Measurements from ENCODE around the gene DUSP9. TPM values are rescaled to one million over a fixed set of nuclear protein-coding genes. Genes with fewer than 3 reads are reported as not detected.

The DUSP9 gene
- total and polyA plus RNA-seq, 10 of the 15 experiments (the other 5 are each of a cell fraction or from before 2014, with no cell fraction given) = 0.10 TPM; not detected in 9

DNA sequence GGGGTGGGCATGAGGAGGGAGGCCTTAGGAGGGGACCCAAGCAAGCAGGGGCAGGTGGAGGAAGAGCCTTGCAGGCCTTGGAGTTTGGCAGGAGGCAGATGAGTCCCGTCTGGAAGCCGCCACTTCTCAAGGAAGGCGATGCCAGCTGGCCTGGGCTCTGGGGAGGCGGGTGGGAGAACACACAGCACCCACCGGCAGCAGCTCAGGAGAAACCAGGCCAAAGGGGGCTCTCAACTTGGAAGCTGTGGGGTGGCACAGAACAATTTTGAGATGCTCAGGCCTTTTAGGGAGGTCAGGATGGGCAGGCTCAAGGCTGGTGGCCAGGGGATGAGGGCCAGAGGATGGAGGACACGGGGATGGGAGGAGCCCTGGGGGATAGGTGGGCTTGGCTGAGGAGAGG, 11.6 kb upstream of the DUSP9 start (continued):
- no peak for TF ChIP-seq CBX5 (IDR thresholded peaks at IDR 0.05; ENCODE audit: low read depth)

DNA sequence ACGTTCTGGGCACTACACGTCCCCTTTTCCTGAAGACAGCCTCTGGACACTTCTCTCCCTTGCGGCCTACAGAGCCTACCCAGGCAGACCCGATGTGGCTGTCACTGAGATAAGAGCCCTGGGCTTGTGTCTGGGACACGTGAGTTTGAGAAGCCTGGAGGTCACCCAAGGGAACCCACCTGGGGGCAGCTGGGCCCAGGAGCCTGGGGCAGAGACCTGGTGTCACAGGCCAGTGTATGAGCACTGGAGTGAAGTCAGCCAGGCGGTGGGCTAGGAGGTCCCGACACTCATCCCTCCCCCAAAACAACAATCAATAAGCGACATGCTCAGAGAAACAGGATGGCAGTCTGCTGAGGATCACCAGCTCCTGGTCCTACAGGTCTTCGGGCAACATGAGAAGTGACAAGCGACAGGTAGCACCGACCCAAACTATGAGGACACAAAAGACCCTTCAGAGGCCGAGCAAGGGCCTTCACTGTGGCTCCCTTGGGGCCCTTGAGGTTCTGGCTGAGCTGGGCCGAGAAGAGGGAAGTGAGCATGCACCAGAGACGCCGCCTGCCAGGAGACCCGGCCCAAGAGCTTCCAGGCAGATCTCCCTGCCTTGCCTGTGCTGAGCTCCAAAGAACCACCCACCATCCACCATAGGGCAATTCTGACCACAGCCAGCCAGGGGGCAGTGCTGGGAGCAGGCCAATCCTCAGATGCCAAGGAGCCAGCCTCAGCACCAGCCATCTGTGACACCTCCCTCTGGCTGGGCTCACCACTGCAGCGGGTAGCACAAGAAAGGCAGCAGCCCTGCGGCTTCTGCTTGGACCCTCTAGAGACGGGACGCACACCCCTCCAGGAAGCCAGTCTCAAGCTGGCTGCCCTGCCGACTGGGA, 11.0 kb upstream of the DUSP9 start:
- no peaks in the 10 kb centered on the region for H3K36me3 ChIP-seq (ENCODE audit: control insufficient read depth in 2 of 2, insufficient read depth in 2 of 2, low read length in 1 of 2)
- TF ChIP-seq CTCF (IDR thresholded peaks at IDR 0.05 in 2 of 3, conservative IDR thresholded peaks at IDR 0.05 in 1 of 3; ENCODE audit: control insufficient read depth in 2 of 3, extremely low read depth in 1 of 3, insufficient read depth in 1 of 3, low read depth in 3 of 3, low read length in 3 of 3) (peak; percentile 23 to 45 (median 33); a peak in 4 of 6 replicates), STAT3 (IDR thresholded peaks at IDR 0.05; ENCODE audit: low read depth, low read length) (no peak), RUNX3 (IDR thresholded peaks at IDR 0.05; ENCODE audit: low read length) (peak; percentile 58)
- no peak overlapping the region for H3K9ac ChIP-seq (ENCODE audit: control insufficient read depth, insufficient read depth, low read length)
- RAD21 ChIA-PET (ENCODE audit: unreplicated experiment) = no interaction called here
- SMC1A ChIA-PET (ENCODE audit: uncharacterized antibody, unreplicated experiment) = interaction anchor here (0.6 kb wide), 1 partner anchor 27 kb away, joined by 3 read pairs; no protein-coding TSS in a partner anchor
- H3K79me2 ChIP-seq (ENCODE audit: control insufficient read depth, insufficient read depth, low read length) = no peaks in the 10 kb centered on the region
- DNase-seq (ENCODE audit: low read depth, low spot score) = no peak
- no peak overlapping the region for H2AFZ ChIP-seq (ENCODE audit: control insufficient read depth, low read depth, low read length)
- ATAC-seq = peak; percentile 91
- H3K4me2 ChIP-seq (ENCODE audit: control insufficient read depth, insufficient read depth) = no peak overlapping the region
- H4K20me1 ChIP-seq (ENCODE audit: control insufficient read depth, insufficient read depth) = no peaks in the 10 kb centered on the region
- no peak overlapping the region for H3K27ac ChIP-seq (ENCODE audit: control insufficient read depth, insufficient read depth)
- FAIRE-seq = no peak
- H3K4me3 ChIP-seq = no peak overlapping the region
- intact Hi-C loops (cut with micrococcal nuclease; ENCODE audit: unreplicated experiment) = no loop called here
- POLR2A ChIA-PET = no interaction called here
- peaks cover 0 to 2% of the 10 kb centered on the region in 2 experiments; a peak in 1 of 4 replicates for H3K27me3 ChIP-seq (replicated peaks in 1 of 2; ENCODE audit: control insufficient read depth in 2 of 2, insufficient read depth in 2 of 2, low read length in 1 of 2)
- H3K9me3 ChIP-seq (replicated peaks; ENCODE audit: control insufficient read depth, insufficient read depth, low read length) = no peaks in the 10 kb centered on the region; the same call in 2 of the 3 replicates
- in situ Hi-C loops (cut with MboI) = no loop called here
- WGBS (ENCODE audit: insufficient coverage, insufficient replicate concordance, low lambda C conversion rate, missing lambda C conversion rate) = 21% methylated on average over 20 of the region's 21 CpGs
- CTCF ChIA-PET = interaction anchor here (0.6 to 2.2 kb wide), 2 partner anchors 32 to 36 kb away, joined by 4 to 6 read pairs; no protein-coding TSS in a partner anchor
- no TSS peak for BruUV-seq (replicated peaks)
- no peaks in the 10 kb centered on the region for H3K4me1 ChIP-seq (ENCODE audit: control insufficient read depth, insufficient read depth, low read length)

Data from GM12878 (cell line).